Tibial nerve (tissue), 4 donors: Measurements from ENCODE around the gene SDHAF4.

Experiments
- EP300 ChIP-seq, 2 donors: sonication (generic); formaldehyde crosslinking; IDR thresholded peaks; one replicate each; pipeline ENCODE4 v1.6.1; 2017; ENCODE audit warnings: antibody characterized with exemption in 2 of 2, mild to moderate bottlenecking in 1 of 2
- POLR2A ChIP-seq, 2 donors: fragments of 450-650 bp; IDR thresholded peaks; one replicate each; pipeline ENCODE4 v1.6.1; 2017; ENCODE audit warnings: antibody characterized with exemption in 2 of 2, mild to moderate bottlenecking in 2 of 2, moderate library complexity in 2 of 2
- TF ChIP-seq, protein P1 (sequence below), 5 experiments: fragments of 200-600 bp in 3 of 5; fragments of 450-650 bp in 2 of 5; sonication (generic) in 3 of 5; IDR thresholded peaks; one replicate each; pipeline ENCODE4 v1.5.1; 2016 to 2019; ENCODE audit warnings: antibody characterized with exemption in 5 of 5, mild to moderate bottlenecking in 3 of 5, moderate library complexity in 2 of 5

- TF ChIP-seq, protein P1, sequence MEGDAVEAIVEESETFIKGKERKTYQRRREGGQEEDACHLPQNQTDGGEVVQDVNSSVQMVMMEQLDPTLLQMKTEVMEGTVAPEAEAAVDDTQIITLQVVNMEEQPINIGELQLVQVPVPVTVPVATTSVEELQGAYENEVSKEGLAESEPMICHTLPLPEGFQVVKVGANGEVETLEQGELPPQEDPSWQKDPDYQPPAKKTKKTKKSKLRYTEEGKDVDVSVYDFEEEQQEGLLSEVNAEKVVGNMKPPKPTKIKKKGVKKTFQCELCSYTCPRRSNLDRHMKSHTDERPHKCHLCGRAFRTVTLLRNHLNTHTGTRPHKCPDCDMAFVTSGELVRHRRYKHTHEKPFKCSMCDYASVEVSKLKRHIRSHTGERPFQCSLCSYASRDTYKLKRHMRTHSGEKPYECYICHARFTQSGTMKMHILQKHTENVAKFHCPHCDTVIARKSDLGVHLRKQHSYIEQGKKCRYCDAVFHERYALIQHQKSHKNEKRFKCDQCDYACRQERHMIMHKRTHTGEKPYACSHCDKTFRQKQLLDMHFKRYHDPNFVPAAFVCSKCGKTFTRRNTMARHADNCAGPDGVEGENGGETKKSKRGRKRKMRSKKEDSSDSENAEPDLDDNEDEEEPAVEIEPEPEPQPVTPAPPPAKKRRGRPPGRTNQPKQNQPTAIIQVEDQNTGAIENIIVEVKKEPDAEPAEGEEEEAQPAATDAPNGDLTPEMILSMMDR (IDR thresholded peaks at IDR 0.05) = no peak
- TF ChIP-seq POLR2A (IDR thresholded peaks at IDR 0.05) (no peak), EP300 (IDR thresholded peaks at IDR 0.05) (no peak)
Measured at GRCh38 chr6:70538376-70538775, 28.4 kb upstream of the SDHAF4 start.
